Stimulated activated CD8-positive, alpha-beta memory T cell treated with anti-CD3 and anti-CD28 coated beads, Interleukin-15, amount 100 ng/mL, for 48 hours (primary cell): ENCODE data around the gene CTSW.
"Not testable (repeated sequence)": the region's sequence is repeated elsewhere in the genome, so short reads cannot be mapped to it uniquely, and the experiment has no call there.

Source experiments
- DNase-seq, 2 donors: peaks; one replicate each; pipeline ENCODE4 v3.0.0-alpha.2; 2020; ENCODE audit warnings: low read depth in 2 of 2

CTSW gene, protein sequence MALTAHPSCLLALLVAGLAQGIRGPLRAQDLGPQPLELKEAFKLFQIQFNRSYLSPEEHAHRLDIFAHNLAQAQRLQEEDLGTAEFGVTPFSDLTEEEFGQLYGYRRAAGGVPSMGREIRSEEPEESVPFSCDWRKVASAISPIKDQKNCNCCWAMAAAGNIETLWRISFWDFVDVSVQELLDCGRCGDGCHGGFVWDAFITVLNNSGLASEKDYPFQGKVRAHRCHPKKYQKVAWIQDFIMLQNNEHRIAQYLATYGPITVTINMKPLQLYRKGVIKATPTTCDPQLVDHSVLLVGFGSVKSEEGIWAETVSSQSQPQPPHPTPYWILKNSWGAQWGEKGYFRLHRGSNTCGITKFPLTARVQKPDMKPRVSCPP

DNA sequence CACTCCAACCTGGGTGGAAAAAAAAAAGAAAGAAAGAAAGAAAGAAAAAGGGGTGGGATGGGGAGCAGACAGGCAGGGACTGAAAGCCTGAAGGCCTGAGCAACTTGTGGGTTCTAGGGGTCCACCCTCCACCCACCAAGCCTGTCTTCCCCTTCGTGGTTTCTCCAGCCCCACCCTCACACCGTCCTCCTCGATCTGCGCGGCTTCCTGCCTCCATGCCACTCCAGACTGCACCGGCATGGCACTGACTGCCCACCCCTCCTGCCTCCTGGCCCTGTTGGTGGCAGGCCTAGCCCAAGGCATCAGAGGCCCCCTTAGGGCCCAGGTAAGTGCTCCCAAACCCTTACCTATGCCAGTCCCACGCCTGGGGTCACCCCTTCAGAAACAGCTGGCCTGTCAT is at the start of gene CTSW:
Gene CTSW (plus strand): TSS at position 221 of the 400 bp plus-strand sequence. CDS start 18 bp downstream, at position 239.
- DNase-seq, result no peak

DNA sequence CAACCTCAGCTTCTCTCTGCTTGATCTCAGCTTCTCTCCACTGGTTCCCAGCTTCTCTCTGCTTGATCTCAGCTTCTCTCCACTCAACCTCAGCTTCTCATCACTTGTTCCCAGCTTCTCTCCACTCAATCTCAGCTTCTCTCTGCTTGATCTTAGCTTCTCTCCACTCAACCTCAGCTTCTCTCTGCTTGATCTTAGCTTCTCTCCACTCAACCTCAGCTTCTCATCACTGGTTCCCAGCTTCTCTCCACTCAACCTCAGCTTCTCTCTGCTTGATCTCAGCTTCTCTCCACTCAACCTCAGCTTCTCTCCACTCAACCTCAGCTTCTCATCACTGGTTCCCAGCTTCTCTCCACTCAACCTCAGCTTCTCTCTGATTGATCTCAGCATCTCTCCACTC is 47.4 kb upstream of the CTSW start:
- not testable (repeated sequence) for DNase-seq

DNA sequence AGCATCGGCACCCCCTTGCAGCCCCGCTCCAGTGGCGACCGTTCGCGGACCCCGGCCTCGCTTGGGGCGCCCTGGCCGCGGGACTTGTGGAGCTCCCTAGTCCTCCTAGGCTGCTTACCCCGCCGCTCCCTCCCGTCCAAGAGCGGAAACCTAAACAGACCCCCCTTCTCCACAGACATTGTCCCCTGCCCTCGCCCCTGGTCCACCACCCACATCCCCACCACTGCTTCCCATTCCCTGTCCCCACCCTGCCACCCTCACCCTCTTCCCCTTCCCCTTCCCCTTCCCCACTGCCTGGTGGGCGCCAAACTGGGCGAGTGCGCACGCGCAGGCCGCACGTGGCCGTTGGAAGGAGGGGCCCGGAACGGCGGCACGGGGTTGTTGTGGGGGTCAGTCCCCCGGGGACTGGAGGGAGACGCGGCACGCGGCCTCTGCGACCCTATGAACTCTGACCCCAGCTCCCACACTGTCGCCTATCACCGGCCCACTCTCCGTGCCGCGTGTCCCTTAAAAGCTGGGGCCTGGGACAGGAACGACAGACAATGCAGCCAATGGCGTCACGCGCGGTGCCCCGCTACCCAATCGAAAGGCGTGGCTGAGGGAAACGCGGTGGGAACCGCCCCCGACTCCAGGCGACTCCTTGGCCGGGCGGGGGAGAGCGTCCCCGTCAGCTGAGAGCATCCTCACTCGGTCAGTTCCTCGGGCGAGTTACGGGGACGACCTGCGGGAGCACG is 46.2 kb upstream of the CTSW start, which contains the start of gene SNX32:
Gene SNX32 (plus strand): TSS at position 667 of the 734 bp plus-strand sequence. CDS start 103 bp downstream, outside the sequence.
- peak; percentile 92 to 93 for DNase-seq

DNA sequence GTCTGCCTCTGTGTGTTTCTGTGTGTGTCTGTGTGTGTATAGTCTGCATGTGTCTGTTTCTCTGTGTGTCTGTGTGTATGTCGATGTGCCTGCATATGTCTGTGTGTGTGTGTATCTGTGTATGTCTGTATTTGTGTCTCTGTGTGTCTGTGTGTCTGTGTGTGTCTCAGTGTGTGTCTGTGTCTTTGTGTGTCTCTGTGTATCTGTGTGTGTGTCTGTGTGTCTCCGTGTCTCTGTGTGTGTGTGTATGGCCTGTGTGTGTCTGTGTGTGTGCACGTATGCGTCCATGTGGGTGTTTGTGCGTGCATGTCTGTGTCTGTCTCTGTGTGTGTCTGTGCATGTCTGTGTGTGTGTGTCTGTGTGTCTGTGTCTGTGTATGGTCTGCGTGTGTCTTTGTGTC is 45.4 kb upstream of the CTSW start:
- no peak for DNase-seq

- no peak for DNase-seq
Observed at GRCh38 chr11:65842144-65842543, 37.5 kb upstream of the CTSW start.

GRCh38 chr11:65843811-65844210 is 35.8 kb upstream of the CTSW start:
- no peak for DNase-seq

DNA sequence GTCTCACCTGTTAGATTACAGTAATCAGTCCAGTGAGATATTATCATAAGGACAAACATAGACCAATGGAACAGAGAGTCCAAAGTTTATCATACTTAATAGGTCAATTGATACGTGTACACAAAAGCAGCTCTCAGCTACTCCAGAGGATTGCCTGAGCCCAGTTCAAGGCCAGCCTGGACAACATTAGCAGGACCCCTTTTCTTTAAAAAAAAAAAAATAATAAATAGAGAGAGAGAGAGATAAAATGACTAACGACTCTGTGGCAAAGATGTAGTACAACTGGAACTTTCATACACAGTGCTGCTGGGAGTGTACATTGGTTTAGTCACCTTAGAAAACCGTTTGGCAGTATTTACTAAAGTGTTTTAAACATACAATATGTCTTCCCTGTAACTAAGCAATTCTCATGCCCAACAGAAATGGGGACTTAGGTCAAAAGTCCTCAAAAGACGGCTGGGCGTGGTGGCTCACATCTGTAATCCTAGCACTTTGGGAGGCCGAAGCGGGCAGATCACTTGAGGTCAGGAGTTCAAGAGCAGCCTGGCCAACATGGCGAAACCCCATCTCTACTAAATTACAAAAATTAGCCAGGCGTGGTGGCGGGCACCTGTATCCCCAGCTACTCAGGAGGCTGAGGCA is 35.3 kb upstream of the CTSW start:
- DNase-seq, result no peak

DNA sequence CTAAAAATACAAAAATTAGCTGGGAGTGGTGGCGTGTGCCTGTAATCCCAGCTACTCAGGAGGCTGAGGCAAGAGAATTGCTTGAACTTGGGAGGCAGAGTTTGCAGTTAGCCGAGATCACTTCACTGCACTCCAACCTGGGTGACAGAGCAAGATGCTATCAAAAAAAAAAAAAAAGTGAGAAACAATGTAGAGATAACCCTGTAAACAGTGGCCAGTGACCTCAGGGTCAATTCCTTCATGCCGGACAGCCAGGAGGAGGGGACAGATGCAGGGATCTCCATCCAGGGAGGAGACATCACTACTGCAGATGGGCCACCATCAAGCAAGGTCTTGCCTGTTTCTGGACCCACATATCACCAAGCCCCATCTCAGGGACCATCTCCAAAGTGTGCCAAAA is 31.9 kb upstream of the CTSW start:
- DNase-seq, result no peak

GRCh38 chr11:65848693-65849092 is 30.9 kb upstream of the CTSW start:
- DNase-seq, result not testable (repeated sequence)

- DNase-seq, result no peak
Observed at GRCh38 chr11:65849366-65849765, 30.3 kb upstream of the CTSW start.

DNA sequence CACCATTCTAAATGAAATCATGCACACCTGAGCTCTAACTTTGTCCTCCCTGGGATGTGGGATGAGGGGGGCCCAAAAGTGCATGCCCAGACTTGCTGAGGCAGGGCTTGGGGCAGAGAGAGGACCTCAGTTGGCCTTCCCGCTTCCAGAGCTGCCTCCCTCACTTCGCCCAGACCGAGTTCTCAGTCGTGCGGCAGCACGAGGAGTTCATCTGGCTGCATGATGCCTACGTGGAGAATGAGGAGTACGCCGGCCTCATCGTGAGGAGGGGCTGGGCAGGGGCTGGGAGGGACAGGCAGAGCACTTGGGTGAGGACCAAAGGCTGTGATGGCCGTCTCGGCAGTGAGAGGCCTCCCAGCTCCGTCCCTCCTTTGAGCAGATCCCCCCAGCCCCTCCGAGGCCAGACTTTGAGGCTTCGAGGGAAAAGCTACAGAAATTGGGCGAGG is 29.8 kb upstream of the CTSW start:
- DNase-seq, result no peak

GRCh38 chr11:65850217-65851082 is 29.2 kb upstream of the CTSW start:
- DNase-seq, result no peak

DNA sequence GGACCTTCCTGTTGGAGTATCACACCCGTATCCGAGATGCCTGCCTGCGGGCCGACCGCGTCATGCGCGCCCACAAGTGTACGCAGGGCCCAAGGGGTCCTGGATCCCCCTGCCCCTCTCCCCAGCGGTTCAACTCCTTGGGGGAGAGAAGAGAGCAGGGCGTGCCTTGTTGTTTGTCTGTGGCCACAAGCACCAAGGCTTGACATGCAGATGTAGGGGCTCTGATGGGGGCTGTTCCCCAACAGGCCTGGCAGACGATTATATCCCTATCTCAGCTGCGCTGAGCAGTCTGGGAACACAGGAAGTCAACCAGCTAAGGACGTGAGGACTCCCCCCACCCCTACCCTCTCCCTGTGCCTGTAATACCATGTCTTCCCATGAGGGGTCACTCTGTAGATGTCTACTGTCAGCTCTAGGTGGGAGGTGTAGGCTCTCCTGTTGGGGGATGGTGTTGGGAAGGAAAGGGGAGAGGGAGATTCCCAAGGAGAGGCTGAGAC is 28.5 kb upstream of the CTSW start:
- no peak for DNase-seq

- no peak for DNase-seq
Observed at GRCh38 chr11:65851811-65852507, 27.7 kb upstream of the CTSW start.

DNA sequence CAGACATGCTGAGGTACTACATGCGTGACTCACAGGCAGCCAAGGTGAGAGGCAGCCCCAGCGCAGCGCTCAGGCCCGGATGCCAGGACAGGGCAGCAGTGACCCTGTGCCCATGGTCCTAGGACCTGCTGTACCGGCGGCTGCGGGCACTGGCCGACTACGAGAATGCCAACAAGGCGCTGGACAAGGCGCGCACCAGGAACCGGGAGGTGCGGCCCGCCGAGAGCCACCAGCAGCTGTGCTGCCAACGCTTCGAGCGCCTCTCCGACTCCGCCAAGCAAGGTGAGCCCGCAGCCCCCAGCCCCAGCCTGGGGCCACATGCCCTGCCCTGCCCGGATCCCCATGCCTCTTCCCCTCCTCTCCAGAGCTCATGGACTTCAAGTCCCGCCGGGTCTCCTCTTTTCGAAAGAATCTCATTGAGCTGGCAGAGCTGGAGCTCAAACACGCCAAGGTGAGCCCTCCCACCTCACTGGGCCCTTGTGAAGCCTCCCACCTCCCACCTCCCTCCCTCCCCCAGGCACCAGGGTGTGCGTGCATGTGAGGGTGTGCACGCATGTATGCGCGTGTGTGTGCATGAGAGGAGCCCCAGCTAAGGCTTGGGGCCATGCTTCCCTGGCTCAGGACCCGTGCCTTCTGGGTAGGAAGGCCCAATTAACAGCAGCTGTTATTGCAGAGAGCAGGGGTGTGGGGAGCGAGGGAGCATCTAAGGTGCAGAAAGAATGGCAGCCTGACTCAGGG is 27.0 kb upstream of the CTSW start:
- no peak for DNase-seq

GRCh38 chr11:65853246-65853979 is 26.2 kb upstream of the CTSW start:
- DNase-seq, result no peak

DNA sequence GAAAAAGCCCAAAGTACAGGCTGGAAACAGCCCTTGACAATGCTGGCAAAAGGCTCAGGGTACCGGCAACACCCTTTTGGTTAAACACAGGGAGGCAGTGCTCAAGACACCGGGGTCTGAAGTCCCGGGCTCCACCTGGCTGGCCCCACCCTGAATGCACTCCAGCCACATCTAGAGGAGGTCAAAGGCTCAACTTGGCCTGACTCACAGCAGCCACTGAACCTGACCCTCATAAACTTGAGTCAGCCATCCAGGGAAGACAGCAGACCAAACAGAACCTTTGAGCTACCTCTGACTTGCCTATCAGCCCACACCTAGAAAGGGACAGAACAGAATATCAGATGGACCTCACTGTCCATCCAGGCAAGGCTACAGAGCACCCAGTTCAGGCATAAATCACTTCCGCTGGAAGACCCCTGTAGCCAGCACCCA is 25.5 kb upstream of the CTSW start:
- DNase-seq, result no peak

- no peak for DNase-seq
Observed at GRCh38 chr11:65854852-65855837, 24.5 kb upstream of the CTSW start.
